ENCODE results near the gene DPYSL5.

DNA sequence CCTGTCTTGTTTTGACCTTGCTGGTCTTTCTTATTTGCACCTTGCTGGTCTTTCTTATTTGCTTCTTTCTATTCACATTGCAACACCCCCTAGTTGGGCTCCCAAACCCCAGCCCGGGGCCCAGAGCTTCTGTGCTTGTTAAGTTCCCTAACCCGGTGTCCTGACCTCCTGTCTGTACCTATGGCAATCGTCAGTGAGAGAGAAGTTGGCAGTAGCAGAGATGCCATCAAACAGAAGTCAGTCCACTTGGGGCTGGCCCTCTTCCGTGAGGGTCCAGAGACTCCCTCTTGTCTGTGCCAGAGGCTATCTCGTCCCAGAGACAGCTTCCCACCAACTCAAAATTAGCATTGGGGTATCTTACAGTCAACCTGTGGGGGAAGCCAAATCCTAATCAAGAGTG, 55.7 kb downstream of the DPYSL5 start:
- TF ChIP-seq, protein P1, sequence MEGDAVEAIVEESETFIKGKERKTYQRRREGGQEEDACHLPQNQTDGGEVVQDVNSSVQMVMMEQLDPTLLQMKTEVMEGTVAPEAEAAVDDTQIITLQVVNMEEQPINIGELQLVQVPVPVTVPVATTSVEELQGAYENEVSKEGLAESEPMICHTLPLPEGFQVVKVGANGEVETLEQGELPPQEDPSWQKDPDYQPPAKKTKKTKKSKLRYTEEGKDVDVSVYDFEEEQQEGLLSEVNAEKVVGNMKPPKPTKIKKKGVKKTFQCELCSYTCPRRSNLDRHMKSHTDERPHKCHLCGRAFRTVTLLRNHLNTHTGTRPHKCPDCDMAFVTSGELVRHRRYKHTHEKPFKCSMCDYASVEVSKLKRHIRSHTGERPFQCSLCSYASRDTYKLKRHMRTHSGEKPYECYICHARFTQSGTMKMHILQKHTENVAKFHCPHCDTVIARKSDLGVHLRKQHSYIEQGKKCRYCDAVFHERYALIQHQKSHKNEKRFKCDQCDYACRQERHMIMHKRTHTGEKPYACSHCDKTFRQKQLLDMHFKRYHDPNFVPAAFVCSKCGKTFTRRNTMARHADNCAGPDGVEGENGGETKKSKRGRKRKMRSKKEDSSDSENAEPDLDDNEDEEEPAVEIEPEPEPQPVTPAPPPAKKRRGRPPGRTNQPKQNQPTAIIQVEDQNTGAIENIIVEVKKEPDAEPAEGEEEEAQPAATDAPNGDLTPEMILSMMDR (IDR thresholded peaks at IDR 0.05; ENCODE audit: insufficient read depth, low read depth, low read length), result no peak
- no peak for TF ChIP-seq EZH2 (IDR thresholded peaks at IDR 0.05; ENCODE audit: insufficient read depth, low read length)

All from astrocyte (in vitro differentiated cells and primary cell).